ENCODE results near the gene ARID3C.

ARID3C gene

DNA sequence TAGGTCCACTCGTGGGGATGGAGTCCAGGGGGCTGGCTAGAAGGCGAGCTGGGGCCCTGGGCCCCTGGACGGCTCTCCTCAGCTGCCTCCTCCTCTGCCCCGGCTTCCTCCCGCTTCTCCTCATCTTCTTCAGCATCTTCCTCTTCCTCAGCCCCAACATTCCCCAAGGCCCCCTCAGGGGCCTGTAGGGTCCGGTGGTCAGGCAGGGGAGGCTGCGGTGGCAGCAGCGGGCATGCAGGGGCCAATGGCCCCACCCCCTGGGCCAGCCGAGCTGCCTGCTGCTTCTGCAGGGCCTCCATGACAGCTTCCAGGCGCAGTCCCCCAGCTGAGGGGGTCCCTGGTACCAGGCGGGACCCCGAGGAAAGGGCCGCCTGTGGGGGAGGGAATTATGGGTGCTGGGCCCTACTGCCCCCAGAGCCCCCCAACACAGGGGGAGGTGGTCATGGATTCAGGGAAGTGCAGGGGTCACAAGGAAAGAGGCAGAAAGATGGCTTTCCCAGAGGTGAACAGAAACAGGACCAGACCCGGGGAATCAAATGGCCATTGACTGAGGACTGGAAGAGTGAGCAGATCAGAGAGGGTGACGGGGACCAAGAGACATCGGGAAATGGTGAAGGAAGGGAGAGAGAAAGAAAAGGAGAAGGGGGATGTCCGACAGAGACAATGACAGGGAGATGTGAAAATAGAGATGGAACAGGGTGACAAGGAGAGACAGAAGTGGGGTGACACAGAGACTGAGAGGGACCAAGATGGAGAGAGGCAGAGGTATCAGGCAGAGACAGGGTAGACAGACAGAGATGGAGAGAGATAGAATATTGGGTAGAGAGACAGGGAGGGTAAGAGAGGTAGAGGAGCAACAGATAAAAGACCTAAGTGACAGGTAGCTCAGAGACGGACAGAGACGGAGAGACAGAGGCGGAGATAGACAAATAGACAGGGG, 880 bp downstream of the ARID3C start:
- DNase-seq (ENCODE audit: low read depth in 2 of 2), result no peak

DNA sequence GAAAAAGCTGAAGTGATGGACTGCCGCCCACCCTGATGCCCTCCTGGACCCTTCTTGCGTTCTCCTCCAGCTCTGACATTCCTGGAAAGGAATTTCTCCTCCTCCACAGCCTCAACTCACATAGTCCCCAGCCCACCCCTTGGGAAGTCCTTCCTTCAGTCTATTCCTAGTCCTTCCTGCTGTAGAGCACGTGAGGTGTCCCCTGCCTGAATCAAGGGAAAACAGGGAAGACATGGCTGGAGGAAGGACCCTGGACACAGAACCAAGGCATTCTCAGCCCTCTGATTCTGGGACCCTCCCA, 3.7 kb downstream of the ARID3C start:
- no peak for DNase-seq (ENCODE audit: low read depth in 2 of 2)

DNA sequence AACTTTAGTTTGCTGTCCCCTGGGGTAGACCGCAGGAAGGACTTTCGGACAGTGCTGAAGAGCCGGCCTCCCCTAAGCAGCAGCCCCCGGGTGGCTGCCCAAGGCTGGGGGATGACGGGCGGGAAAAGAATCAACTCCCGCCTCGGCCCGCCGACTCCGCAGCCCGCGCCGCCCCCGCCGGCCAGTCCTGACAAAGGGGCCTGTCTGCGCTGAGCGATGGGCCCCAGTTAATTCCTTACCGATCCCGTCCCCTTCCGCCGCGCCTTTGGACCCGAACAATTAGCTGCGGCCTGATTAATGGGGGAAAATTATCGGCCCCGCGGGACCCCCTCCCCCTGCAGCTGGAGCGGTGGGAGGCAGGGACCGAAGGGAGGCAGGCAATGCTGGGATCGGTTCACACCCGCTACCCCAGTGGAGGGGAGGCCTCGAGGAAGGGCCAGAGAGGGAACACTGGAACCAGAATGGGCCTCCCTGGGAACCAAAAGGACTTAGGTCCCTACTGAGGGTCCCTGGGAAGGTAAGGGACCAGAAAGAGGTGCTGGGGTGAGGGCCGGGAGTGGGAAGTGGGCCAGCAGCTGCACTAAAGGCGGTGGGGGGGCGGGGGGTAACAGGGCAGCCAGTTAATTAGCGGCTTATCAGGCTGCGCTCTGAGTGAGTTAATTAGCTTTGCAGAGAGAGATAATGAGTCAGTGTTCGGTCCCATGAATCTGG, 4.2 kb downstream of the ARID3C start:
- DNase-seq (ENCODE audit: low read depth in 2 of 2), result no peak

DNA sequence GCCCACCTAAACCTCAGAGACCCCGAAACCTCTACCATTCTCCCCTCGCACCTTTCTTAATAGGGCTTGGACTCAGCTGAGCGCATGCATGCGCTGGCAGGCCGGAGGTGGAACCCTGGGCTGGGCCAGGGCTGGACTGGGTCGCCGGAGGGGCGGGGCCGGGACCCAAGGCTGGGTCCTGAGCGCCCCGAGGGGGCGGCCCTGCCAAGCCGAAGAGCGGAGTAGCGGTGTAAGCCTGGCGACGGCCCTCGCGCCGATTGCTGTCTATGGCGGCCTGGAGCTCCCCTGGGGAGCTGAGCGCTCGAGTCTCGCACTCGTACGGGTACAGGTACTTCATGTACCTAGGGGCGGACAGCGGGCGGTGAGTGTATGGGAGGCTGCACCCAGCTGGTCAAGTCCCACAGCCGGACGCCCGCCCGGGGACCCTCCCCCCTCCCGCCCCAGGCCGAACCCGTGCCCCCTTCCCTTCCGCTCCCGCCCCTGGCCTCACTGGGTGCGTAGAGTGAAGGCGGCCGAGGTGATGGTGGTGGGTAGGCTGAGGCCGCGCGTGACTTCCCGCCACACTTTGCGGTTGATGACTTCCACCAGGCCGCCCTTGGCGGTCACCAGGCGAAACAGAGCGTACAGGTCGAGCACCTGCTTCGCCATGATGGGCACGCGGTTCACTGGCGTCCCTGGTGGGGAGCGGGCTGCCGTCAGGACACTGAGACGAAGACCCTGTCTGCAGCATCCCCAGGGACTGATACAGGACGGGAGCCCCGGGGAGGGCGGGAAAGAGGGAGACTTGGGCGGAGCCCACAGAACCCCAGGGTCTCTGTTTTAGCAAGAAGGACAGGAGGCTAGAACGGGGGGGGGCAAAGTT, 5.3 kb downstream of the ARID3C start:
- no peak for DNase-seq (ENCODE audit: low read depth in 2 of 2)

DNA sequence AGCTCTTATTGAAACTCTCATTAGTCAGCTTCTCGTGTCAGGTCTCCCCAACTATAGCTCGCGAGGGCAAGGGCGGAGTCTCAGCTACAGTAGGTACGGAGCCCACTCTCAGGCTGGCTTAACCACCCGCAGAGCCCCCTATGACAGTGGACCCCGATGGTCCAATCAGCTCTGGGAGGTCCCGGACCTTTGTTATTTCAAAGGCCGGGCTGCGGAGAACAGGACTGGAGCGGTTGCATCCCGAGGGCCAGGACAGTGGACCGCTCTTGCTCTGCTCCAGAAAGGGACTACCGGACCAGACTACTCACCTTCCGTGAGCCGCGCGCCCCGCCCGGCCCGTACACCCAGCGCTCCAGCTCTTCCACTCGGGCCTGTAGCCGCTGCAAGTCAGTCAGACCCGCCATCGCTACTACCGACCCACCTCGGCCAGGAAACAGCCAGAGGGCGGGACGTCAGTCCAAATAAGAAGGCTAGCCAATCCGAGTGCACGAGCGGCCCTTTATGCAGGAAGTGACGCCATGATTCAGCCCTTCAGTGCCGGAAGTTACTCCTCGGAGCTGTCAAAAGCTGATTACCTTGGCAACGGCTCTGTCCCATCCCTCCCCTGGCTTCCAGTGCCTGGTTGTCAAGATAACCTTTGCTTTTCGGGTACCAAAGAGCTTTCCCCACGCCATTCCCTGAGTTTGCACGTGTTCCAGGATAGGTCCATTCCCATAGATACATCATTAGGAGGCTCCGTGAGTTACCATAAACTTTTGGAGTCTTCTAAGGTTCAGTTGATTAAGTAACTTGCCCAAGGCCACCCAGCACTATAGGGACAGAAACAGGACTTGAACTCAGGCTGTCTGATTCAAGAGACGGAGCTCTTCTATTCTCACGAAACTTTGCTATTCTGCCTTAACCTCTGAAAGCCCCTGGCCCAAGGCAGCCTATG, 8.5 kb downstream of the ARID3C start, which contains the start of gene DCTN3:
Gene DCTN3, minus strand, starts transcription at position 435 of the 934 bp plus-strand sequence. Its CDS starts 31 bp downstream, at position 404.
- peak; percentile 85 to 86 for DNase-seq (ENCODE audit: low read depth in 2 of 2)

DNA sequence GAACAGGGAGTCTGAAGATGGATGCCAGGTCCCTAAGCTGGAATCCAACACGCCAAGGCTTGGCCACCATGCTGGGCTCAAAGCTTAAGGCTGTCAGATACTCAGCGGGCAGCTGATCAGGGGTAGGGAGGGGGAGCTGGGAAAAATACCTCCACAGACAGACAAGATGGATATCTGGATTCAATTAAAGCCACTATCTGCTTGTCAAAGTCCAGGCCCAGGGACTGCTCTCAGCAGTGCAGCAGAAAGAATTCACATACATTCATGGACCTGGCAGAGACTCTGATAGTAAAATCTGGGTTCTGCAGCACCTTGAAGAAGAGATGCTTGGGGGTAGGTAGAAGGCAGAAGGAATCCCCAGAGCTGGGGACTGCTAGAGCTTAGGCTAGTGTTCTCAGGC, 13.7 kb downstream of the ARID3C start:
- no peak for DNase-seq (ENCODE audit: low read depth in 2 of 2)

DNA sequence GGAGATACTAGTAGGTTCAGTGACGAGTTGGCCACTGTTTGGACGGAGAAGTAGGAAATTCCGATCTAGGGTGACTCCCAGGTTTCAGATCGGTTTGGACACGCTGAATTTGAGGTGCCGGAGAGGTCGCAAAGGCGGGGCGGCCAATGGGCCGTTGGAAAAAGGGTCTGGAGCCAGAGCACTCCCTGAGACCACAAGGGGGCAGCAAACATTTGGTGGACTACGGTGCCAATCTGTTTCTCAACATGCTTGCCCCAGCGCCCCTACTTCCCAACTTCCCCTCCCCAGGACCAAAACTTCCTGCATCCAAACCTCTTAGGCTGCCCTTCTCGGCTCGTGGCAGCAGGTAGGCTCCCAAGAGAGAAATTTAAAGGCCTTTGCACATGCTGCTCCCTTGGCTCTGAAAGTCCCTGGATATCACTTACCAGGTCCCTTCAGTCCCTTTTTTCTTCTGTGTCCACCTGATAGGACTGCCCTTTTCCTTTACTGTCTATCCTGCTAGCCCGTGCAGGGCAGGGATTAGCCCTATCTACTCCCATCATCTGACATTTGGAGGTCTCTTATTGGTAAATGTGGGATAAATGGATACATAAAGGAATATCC, 16.0 kb downstream of the ARID3C start:
- peak; percentile 40 to 62 for DNase-seq (ENCODE audit: low read depth in 2 of 2)

DNA sequence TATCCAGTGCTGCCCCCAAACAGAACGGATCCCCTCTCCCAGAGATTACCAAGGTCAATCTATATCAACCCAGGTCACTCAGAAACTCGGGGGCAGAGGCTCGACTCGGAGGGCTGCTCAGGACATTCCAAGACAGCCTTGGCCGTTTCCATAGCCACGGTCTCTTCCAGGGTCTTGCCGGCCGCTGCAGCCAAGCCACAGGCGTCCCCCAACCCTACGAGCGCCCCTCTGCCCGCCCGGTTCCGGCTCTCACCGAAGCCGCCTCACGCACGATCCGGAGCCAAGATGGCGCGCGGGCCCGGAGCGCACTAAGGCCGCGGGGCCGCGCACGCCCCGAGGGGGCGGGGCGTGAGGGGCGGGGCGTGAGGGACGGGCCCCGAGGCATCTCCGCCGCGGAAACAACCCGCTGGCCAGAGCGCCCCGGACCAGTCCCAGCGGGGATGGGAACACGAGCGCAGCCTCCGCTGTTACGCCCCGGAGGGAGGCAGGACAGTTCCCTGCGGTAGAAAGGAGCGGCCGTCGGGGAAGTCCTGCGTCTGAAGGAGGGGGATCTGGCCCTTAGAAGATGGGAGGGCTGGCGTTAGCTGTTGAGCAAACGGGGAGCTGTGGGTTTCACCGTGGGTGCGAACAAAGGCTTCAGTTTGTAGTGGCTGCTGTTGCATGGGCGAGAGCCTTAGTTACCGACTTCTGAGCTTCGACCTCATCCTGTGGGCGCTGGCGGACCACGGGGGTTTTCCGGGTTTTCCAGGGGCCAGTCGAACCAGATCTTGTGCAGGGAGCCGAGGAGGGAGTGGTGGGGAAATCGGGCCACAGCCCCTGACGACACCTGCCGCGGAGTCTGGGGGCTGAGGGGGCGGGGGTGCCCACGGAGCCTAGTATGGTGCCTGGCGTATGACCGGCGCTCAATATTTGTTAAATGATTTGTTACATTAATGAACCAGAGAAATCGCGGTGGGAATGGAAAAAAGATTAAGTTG, 16.8 kb downstream of the ARID3C start, which contains the start of gene RPP25L:
Gene RPP25L, minus strand, starts transcription at position 287 of the 977 bp plus-strand sequence. CDS start 801 bp downstream, outside the sequence.
- DNase-seq (ENCODE audit: low read depth in 2 of 2), result peak; percentile 65 to 82

DNA sequence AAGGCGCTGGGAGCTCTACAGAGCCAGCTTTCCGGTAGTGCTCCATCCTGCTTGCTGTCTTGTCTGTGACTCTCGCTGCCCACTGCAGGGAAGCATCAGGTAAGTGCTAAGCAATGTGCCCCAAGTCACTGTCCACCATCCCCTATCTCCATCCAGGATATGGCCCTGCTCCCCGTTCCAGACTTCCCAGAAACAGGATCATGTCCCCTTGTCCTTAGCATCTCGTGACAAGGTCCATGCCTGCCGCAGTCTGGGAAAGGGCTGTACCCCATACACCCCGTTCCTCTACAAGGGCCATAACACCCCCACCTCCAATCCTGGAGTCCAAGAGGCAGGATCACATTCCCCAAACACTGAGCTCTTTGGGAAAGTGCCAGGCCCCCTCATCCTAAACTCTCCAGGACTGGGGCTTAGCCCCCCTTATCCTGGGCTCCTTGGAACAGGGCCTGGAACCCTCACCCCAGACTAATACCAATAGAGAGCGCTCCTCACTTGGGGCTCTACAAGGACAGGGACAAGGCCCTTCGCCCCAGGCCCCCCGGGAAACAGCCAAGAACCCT, 17.5 kb downstream of the ARID3C start:
- no peak for DNase-seq (ENCODE audit: low read depth in 2 of 2)

DNA sequence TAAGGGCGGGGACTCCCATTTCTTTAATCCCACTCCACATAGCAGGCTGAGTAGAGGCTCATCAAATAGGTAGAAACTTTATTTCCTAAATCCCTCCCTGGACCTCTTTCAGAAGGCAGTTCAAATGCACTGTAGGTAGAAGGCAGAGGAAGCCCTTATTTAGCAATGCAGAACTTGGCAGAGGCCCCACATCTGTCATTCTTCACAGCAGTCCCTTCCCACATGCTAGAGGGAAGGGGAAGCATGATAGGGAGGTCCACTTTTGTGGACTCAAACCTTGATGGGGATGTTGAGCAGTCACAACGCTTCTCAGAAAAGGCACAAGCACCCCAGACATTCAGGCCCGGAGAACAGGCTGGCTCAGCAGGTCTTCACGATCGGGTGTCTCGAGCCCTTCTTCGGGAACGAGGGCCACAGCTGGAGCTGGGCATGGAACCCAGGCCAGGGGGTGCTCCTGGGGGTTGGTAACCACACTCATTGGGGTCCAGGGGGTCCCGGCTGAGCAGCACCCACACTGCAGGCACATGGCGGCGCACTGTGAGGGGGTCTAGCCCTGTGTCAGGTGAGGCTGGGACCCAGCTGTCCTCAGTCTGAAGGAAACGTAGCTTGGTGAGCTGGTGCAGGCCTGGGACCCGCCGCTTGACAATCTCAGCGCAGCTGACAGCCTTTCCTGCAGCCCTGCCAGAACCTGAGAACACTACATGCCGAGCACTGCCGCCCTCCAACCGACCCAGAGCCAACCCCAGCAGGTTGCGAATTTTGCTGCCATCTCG, 18.2 kb downstream of the ARID3C start:
- DNase-seq (ENCODE audit: low read depth in 2 of 2), result no peak

DNA sequence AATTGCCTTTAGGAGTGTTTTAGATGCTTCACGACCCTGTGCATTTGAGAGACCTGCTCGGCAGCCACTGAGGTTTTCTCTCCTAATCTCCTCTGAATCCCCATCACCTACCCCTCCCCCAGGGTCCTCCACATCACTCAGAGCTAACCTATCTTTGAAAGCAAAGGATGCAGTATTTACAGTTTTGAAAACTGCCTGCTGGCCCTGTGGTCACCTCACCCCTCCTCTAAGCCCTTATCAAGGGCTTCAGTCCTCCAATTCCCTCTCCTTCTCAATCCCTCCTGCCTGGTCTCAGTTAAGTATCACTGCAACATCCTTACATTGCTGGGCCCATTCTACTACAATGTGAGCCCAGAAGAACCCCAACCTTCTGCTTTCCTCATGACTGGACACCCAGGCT, 21.5 kb downstream of the ARID3C start:
- no peak for DNase-seq (ENCODE audit: low read depth in 2 of 2)

DNA sequence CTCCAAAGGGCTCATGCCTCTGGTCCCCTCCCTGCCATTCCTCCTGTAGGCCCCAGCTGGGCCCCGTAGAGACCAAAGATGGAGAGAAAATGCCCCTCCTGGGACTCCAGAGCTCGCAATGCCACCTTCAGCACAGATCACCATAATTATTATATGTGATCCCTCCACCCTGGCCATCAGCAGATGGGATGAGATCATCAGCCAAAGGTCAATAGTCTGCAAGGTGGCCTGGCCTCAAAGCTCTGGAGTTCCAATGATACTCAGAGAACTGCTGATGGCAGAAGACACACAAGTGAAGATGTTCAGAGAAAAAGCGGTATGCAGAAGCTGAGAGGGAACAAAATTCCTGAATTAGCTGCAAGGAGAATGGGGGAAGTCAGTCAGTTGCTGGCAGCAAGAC, 22.0 kb downstream of the ARID3C start:
- no peak for DNase-seq (ENCODE audit: low read depth in 2 of 2)

DNA sequence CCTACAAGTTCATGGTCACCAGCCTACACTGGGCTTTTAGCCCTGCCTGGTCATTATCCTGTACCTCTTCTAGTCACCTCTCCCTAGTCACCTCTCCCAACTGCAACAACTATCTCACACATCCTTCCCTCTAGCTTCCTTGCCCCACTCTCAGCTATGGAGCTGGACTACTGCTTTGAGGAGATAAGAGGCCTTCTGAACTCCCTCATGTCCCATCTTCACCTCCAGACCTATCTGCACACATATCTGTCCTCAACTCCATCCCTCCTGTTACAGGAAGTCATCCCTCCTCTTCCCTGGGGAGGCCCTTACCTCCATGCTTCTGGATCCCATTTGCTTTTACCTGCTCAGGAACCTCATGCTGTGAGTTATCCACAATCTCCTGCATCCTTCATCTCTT, 22.7 kb downstream of the ARID3C start:
- DNase-seq (ENCODE audit: low read depth in 2 of 2), result no peak

DNA sequence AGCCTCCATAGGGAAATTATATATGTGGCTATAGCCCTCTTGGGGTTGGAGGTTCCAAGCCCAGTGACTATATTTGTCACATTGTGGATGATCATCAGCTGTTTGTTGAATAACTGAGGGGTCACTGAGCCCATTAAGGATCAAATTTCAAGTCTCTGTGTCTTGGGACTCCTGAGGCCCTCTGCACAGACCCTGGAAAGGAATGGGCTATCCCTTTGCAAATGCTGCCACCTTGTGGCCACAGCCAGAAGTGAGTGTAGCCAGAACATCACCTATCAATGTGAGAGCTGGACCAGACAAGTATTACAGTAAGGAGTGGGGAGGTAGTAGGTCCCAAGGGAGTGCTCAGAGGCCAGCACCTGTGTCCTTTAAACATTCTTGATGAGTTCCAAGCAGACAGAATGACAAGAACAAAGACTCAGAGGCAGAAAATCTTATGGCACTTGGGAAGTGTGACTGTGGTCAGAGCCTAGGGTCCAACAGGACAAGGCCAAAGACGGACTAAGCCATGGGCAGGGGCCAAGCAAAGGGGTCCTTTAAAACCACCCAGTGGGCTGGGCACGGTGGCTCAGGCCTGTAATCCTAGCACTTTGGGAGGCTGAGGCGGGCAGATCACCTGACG, 25.1 kb downstream of the ARID3C start:
- DNase-seq (ENCODE audit: low read depth in 2 of 2), result peak; percentile 67 to 81

DNA sequence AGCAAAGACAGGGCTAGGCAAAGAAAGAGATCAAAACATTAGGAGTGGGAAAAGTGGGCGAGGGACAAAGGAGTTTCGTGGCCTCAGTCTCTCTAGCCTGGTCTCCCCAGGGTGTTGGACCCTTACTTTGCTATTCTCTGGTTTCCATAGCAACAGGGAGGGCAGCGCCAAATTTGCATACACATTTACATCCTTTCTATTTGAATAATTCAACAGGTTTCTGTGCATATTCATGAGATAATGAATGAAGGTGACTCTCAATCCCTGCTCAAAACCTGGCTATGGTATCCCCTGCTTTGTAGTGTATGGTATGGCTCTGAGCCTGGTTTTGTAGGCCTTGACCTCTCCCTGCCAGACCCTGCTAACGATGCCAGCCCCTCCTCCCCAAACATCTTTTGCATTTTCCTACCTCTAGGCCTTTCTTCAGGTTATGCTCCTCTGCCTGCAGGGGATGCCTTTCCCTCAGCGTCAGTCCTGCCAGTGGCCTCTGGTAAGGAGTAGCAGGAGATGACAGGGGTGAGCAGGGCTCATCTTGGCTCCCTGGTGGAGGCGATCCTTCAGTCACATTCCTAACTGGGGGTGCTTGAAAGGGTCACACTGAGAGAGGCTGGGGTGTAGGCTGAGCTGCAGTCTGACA, 26.8 kb downstream of the ARID3C start:
- no peak for DNase-seq (ENCODE audit: low read depth in 2 of 2)

DNA sequence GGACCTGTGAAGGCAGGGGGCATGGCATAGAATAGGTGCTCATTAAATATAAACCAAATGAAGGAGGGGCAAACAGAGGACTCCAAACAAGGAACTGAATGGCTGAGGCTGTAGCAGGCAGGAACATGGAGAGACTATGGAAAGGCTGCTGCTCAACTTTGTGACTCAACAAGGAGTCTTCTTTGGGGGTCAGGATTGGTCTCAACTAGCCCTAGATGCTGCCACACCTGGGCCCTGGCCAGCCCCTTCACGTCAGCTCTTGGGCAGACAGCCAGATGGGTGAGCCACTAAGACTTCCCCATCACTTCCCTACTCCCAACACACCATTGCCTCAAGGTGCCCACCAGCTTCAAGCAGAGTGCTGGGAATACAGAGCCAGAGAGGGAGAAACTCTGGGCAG, 28.0 kb downstream of the ARID3C start:
- no peak for DNase-seq (ENCODE audit: low read depth in 2 of 2)

DNA sequence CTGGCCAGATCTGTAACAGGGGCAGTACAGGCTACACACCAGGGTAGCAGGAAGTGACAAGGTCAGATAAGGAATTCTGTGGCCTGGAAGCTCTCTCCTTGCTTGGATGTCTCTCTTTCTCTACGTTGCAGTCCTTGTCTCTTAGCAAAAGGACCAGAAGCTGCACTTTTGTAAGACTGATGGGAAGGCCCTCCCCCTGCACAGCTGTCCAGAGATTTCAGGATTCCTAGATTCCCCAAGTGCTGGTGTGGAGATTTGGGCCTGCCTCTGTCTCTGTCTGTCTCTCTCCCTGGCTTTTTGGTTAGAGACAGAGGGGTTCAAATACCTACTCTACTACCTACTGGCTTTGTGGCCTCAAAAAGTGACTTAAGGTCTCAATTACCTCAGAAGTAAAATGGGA, 29.3 kb downstream of the ARID3C start:
- no peak for DNase-seq (ENCODE audit: low read depth in 2 of 2)
